H1 (cell line): ENCODE data around the gene PKD1L1. TPM values are rescaled to one million over a fixed set of nuclear protein-coding genes. Genes with fewer than 3 reads are reported as not detected.

Source experiments
- CTCF ChIA-PET: fragments of 300-600 bp; sonication (Branson Sonifier 250); formaldehyde crosslinking; loops from one replicate; lab custom pipeline; 2021; ENCODE audit not compliant: partially characterized antibody; lab: Charles Lee
- POLR2A ChIA-PET: fragments of 300-600 bp; sonication (Branson Sonifier 250); formaldehyde crosslinking; loops from one replicate; lab custom pipeline; 2021; ENCODE audit warnings: inconsistent platforms; ENCODE audit not compliant: partially characterized antibody; lab: Charles Lee
- DNase-seq, 2 experiments: peaks; one replicate each; pipeline versions ENCODE4 v3.0.0 to v3.0.0-alpha.2; 2010 to 2022; ENCODE audit warnings: low spot score in 2 of 2, low read depth in 1 of 2, mixed read lengths in 1 of 2
- FAIRE-seq: peaks from 2 replicates; lab custom pipeline; 2011; peaks lifted over from hg19 to GRCh38; lab: Jason Lieb, UNC
- H2AFZ ChIP-seq: 2 replicates; pipeline ENCODE4 v1.8.1; 2012; ENCODE audit warnings: low read length, inconsistent platforms
- H2AK5ac ChIP-seq: 2 replicates; pipeline ENCODE4 v1.6.1; 2013; ENCODE audit warnings: low read depth, low read length
- H2BK120ac ChIP-seq: replicated peaks from 2 replicates; pipeline ENCODE3; 2013; ENCODE audit warnings: low read depth, low read length, inconsistent platforms
- H2BK12ac ChIP-seq: 2 replicates; pipeline ENCODE4 v1.6.1; 2013; ENCODE audit warnings: low read depth, low read length
- H2BK15ac ChIP-seq: 2 replicates; pipeline ENCODE4 v1.6.1; 2013; ENCODE audit warnings: low read length
- H2BK20ac ChIP-seq: 2 replicates; pipeline ENCODE4 v1.6.1; 2013; ENCODE audit warnings: low read length
- H2BK5ac ChIP-seq: 2 replicates; pipeline ENCODE4 v1.6.1; 2013; ENCODE audit warnings: low read depth, low read length
- H3K14ac ChIP-seq: 2 replicates; pipeline ENCODE4 v1.6.1; 2013; ENCODE audit warnings: inconsistent platforms; ENCODE audit not compliant: insufficient read length
- H3K18ac ChIP-seq: 2 replicates; pipeline ENCODE4 v1.6.1; 2013; ENCODE audit warnings: low read length; ENCODE audit errors: extremely low read depth
- H3K23ac ChIP-seq: 2 replicates; pipeline ENCODE4 v1.6.1; 2013; ENCODE audit warnings: inconsistent platforms; ENCODE audit not compliant: insufficient read length
- H3K23me2 ChIP-seq: 2 replicates; pipeline ENCODE4 v1.6.1; 2013; ENCODE audit warnings: low read depth, low read length
- H3K27ac ChIP-seq: 2 replicates; pipeline ENCODE4 v1.6.1; 2011; ENCODE audit warnings: low read depth, low read length, inconsistent platforms
- H3K27me3 ChIP-seq, 4 experiments: replicated peaks in 1 of 4; 1 replicate in 1 of 4; 2 replicates in 3 of 4; pipeline versions ENCODE4 v1.6.1 to v1.8.1; 2011 to 2013; ENCODE audit warnings: low read length in 3 of 4, mild to moderate bottlenecking in 3 of 4, inconsistent platforms in 2 of 4, mixed read lengths in 2 of 4, moderate library complexity in 1 of 4; ENCODE audit not compliant: control insufficient read depth in 3 of 4, insufficient read depth in 3 of 4; ENCODE audit errors: extremely low read depth in 1 of 4
- H3K36me3 ChIP-seq, 4 experiments: 2 replicates each; pipeline versions ENCODE4 v1.6.1 to v1.8.1; 2011 to 2013; ENCODE audit warnings: mild to moderate bottlenecking in 4 of 4, low read length in 3 of 4, moderate library complexity in 2 of 4, control low read depth in 1 of 4, inconsistent platforms in 1 of 4; ENCODE audit not compliant: insufficient read depth in 4 of 4, control insufficient read depth in 2 of 4
- H3K4ac ChIP-seq: replicated peaks from 2 replicates; pipeline ENCODE3; 2013; ENCODE audit warnings: low read length, low read depth, mixed read lengths, inconsistent platforms; ENCODE audit not compliant: insufficient read length
- H3K4me1 ChIP-seq, 4 experiments: replicated peaks in 1 of 4; 1 replicate in 1 of 4; 2 replicates in 3 of 4; pipeline versions ENCODE4 v1.6.1 to v1.8.1; 2011 to 2013; ENCODE audit warnings: low read length in 3 of 4, inconsistent platforms in 2 of 4, mixed read lengths in 1 of 4; ENCODE audit not compliant: insufficient read depth in 4 of 4, control insufficient read depth in 3 of 4
- H3K4me2 ChIP-seq, 2 experiments: 2 replicates each; pipeline versions ENCODE4 v1.6.1 to v1.8.1; 2011 to 2013; ENCODE audit warnings: low read depth in 2 of 2, low read length in 2 of 2, control low read depth in 1 of 2, inconsistent platforms in 1 of 2, mild to moderate bottlenecking in 1 of 2; ENCODE audit not compliant: insufficient read depth in 1 of 2
- H3K4me3 ChIP-seq, 4 experiments: fragments of 200-600, 300-600 bp in 1 of 4; sonication (generic), shearing (Covaris generic), sonication (Bioruptor Twin) in 1 of 4; 2 replicates each; pipeline versions ENCODE4 v1.5.1 to v1.8.1; 2011 to 2016; ENCODE audit warnings: low read length in 4 of 4, low read depth in 3 of 4, control low read depth in 2 of 4, inconsistent platforms in 2 of 4, mild to moderate bottlenecking in 2 of 4, mixed read lengths in 1 of 4, moderate library complexity in 1 of 4; ENCODE audit not compliant: insufficient read depth in 2 of 4; ENCODE audit errors: extremely low read depth in 1 of 4
- H3K56ac ChIP-seq: replicated peaks from 2 replicates; pipeline ENCODE3; 2013; ENCODE audit warnings: low read depth, mild to moderate bottlenecking, mixed read lengths, low read length, inconsistent platforms; ENCODE audit not compliant: insufficient read length
- H3K79me1 ChIP-seq: 2 replicates; pipeline ENCODE4 v1.6.1; 2013; ENCODE audit warnings: low read depth, low read length, control low read depth
- H3K79me2 ChIP-seq, 2 experiments: 2 replicates each; pipeline versions ENCODE4 v1.6.1 to v1.8.1; 2012 to 2013; ENCODE audit warnings: low read length in 2 of 2, mild to moderate bottlenecking in 2 of 2, inconsistent platforms in 1 of 2; ENCODE audit not compliant: insufficient read depth in 2 of 2, control insufficient read depth in 1 of 2
- H3K9ac ChIP-seq, 4 experiments: replicated peaks in 1 of 4; 1 replicate in 1 of 4; 2 replicates in 3 of 4; pipeline versions ENCODE4 v1.6.1 to v1.8.1; 2011 to 2013; ENCODE audit warnings: low read depth in 3 of 4, low read length in 3 of 4, control low read depth in 2 of 4, mild to moderate bottlenecking in 2 of 4, moderate library complexity in 2 of 4, inconsistent platforms in 1 of 4; ENCODE audit errors: extremely low read depth in 1 of 4
- H3K9me3 ChIP-seq, 2 experiments: 2 replicates each; pipeline versions ENCODE4 v1.6.1 to v1.8.1; 2012 to 2013; ENCODE audit warnings: mild to moderate bottlenecking in 2 of 2, moderate library complexity in 2 of 2, control low read depth in 1 of 2, inconsistent platforms in 1 of 2, low read depth in 1 of 2, low read length in 1 of 2, mixed read lengths in 1 of 2; ENCODE audit not compliant: insufficient read depth in 2 of 2
- H4K20me1 ChIP-seq, 2 experiments: replicated peaks in 1 of 2; 2 replicates each; pipeline versions ENCODE3 to v1.8.1; 2011 to 2013; ENCODE audit warnings: inconsistent platforms in 2 of 2, low read length in 2 of 2, mild to moderate bottlenecking in 1 of 2; ENCODE audit not compliant: insufficient read depth in 2 of 2, control insufficient read depth in 1 of 2
- H4K5ac ChIP-seq: 2 replicates; pipeline ENCODE4 v1.6.1; 2013; ENCODE audit warnings: low read length, low read depth, mixed read lengths, inconsistent platforms; ENCODE audit not compliant: insufficient read length
- H4K8ac ChIP-seq: 2 replicates; pipeline ENCODE4 v1.8.0; 2013; ENCODE audit warnings: mild to moderate bottlenecking, moderate library complexity, low read length, inconsistent platforms; ENCODE audit not compliant: insufficient read depth; ENCODE audit errors: extremely low read depth
- H4K91ac ChIP-seq: replicated peaks from 2 replicates; pipeline ENCODE3; 2013; ENCODE audit warnings: low read length, mixed read lengths, inconsistent platforms; ENCODE audit not compliant: insufficient read length
- HDAC6 ChIP-seq: IDR thresholded peaks from one replicate; pipeline ENCODE4 v1.7.1; 2012; ENCODE audit warnings: low read depth, mild to moderate bottlenecking, inconsistent platforms, low read length, moderate library complexity
- KDM1A ChIP-seq: fragments of 200-600, 300-600 bp; sonication (generic); IDR thresholded peaks from 2 replicates; pipeline ENCODE4 v1.7.1; 2016; ENCODE audit warnings: mild to moderate bottlenecking, low read length, borderline replicate concordance
- KDM4A ChIP-seq: IDR thresholded peaks from one replicate; pipeline ENCODE4 v1.7.1; 2012; ENCODE audit warnings: low read depth, mild to moderate bottlenecking, moderate library complexity, low read length, inconsistent platforms; ENCODE audit not compliant: severe bottlenecking
- POU5F1 ChIP-seq: IDR thresholded peaks from 2 replicates; pipeline ENCODE4 v1.6.1; 2011; ENCODE audit warnings: low read depth, mild to moderate bottlenecking, low read length, moderate library complexity
- WGBS, 2 experiments: shearing (Covaris generic) in 1 of 2; methylation state at CpG; one replicate each; pipeline versions ENCODE4 v1.1.6 to v1.1.7; 2013 to 2015; ENCODE audit warnings: low lambda C conversion rate in 2 of 2, mixed read lengths in 2 of 2, inconsistent platforms in 1 of 2, low coverage in 1 of 2, missing lambda C conversion rate in 1 of 2; ENCODE audit not compliant: insufficient replicate concordance in 2 of 2, insufficient coverage in 1 of 2, insufficient read length in 1 of 2; ENCODE audit errors: extremely low coverage in 1 of 2, missing lambda C conversion rate in 1 of 2; 5-methylcytosine and 5-hydroxymethylcytosine counted together
- polyA plus RNA-seq, 7 experiments: library from polyadenylated mRNA; depleted of rRNA in 3 of 7; stranded (reverse) in 5 of 7; unstranded in 2 of 7; fragments of >200 nt in 5 of 7; fragments of 200-250 nt in 2 of 7; gene quantifications; 1 replicate in 5 of 7; 2 replicates in 1 of 7; 4 replicates in 1 of 7; pipeline versions ENCODE4 v1.2.1 to v1.2.3, GENCODE V29; 2011 to 2013; ENCODE audit warnings: missing spikeins in 2 of 7, mixed read lengths in 2 of 7
- total RNA-seq: library from RNA; stranded (reverse); fragmentation: NEBNext Ultra II Directional; extraction: Animal tissue kit (Norgen Biotek cat#: 25700); gene quantifications from 2 replicates; pipeline ENCODE4 v1.2.1, GENCODE V29; 2021

PKD1L1 gene
- total and polyA plus RNA-seq, 2 of the 8 experiments (the other 6 are each of a cell fraction or from before 2014, with no cell fraction given), result 0.22 to 0.35 TPM

- Histone ChIP-seq H2BK20ac (no peak overlapping the region), H4K91ac (no peak overlapping the region), H3K27ac (no peak overlapping the region), H2AFZ (no peak overlapping the region), H4K20me1 (no peaks in the 10 kb centered on the region), H2BK120ac (no peak overlapping the region), H3K18ac (no peak overlapping the region), H3K36me3 (no peaks in the 10 kb centered on the region), H4K8ac (no peak overlapping the region), H3K56ac (no peak overlapping the region), H2AK5ac (no peak overlapping the region), H3K4ac (no peak overlapping the region), H3K9me3 (no peaks in the 10 kb centered on the region), H3K9ac (no peak overlapping the region), H2BK5ac (no peak overlapping the region), H3K23me2 (no peaks in the 10 kb centered on the region), H4K5ac (no peak overlapping the region), H3K23ac (no peak overlapping the region), H3K27me3 (no peaks in the 10 kb centered on the region), H3K4me3 (no peak overlapping the region), H2BK12ac (no peak overlapping the region), H3K79me2 (no peaks in the 10 kb centered on the region), H2BK15ac (no peak overlapping the region), H3K79me1 (no peaks in the 10 kb centered on the region), H3K4me2 (no peak overlapping the region), H3K14ac (no peak overlapping the region), H3K4me1 (no peaks in the 10 kb centered on the region)
- FAIRE-seq (no peak), DNase-seq (no peak)
- ChIA-PET CTCF (interaction anchor here (1.0 to 1.2 kb wide), 2 partner anchors 63 to 69 kb away, joined by 4 to 5 read pairs; no protein-coding TSS in a partner anchor), POLR2A (no interaction called here)
- WGBS, 2 experiments, result 92% methylated on average over 3 of the region's 3 CpGs; no CpG with 5 or more reads in 1 of the 2 experiments
- TF ChIP-seq KDM1A (no peak), KDM4A (no peak), HDAC6 (no peak), POU5F1 (no peak)
- TF ChIP-seq, all 59 proteins: peak for 0
Observed at GRCh38 chr7:47866120-47866519, 82.1 kb downstream of the PKD1L1 start.
